ENCODE results near the gene ARHGAP22. TPM values are rescaled to one million over a fixed set of nuclear protein-coding genes. Genes with fewer than 3 reads are reported as not detected.

The ARHGAP22 gene
- total and polyA plus RNA-seq, 4 donors: 0.23 to 2.3 (median 0.54) TPM

DNA sequence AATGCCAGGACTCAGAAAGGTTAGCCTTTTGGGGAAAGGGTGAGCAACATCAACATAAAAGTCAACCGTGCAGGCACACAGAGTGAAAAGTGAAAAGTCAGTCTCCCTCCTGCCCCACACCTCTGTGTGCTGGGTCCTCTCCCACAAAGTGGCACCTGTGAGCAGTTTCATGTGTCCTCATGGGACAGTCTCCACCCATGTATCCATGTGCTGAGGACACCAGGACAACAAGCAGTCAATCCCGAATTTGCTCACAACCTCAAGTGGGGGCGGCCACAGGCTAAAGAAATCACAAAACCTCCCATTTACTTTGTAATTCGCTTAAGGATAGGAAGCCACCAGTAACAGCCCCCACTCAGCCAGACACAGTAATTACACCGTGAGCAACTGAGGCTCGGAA lies 97.4 kb downstream of the ARHGAP22 start (continued):
- TF ChIP-seq, protein P1, sequence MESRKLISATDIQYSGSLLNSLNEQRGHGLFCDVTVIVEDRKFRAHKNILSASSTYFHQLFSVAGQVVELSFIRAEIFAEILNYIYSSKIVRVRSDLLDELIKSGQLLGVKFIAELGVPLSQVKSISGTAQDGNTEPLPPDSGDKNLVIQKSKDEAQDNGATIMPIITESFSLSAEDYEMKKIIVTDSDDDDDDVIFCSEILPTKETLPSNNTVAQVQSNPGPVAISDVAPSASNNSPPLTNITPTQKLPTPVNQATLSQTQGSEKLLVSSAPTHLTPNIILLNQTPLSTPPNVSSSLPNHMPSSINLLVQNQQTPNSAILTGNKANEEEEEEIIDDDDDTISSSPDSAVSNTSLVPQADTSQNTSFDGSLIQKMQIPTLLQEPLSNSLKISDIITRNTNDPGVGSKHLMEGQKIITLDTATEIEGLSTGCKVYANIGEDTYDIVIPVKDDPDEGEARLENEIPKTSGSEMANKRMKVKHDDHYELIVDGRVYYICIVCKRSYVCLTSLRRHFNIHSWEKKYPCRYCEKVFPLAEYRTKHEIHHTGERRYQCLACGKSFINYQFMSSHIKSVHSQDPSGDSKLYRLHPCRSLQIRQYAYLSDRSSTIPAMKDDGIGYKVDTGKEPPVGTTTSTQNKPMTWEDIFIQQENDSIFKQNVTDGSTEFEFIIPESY (IDR thresholded peaks at IDR 0.05): no peak

DNA sequence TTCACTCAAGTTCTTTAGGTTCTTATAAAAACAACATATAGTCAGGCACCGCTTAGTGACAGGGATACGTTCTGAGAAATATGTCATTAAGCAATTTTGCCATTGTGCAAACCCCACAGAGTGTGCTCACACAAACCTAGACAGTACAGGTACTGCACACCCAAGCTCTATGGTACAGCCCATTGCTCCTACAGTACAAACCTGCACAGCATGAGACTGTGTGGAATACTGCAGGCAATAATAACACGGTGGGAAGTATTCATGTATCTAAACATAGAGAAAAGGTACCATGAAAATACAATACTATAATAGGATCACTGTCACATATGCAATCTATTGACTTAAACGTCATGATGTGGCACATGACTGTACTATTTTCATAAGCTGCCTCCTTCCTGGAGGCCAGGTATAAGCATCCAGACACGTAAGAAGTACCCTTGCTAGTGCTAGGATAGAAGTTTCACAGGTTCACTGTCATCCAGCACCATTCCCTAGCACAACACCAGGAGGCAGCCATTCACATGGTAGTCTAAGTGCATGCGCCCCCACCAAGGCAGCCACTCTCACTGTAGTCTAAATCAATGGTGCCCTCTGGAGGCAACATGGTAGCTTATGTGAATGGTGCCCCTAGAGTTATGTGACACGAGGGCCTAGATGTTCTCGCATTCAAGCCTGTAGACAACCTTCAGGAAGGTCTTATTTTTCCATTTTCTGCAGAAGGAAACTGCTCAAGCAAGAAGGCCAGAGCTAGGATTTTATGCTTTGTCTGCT lies 98.5 kb downstream of the ARHGAP22 start:
- 81% methylated on average over 8 of the region's 8 CpGs for WGBS
- Histone ChIP-seq H3K4me1 (ENCODE audit: control insufficient read depth in 4 of 4, insufficient read depth in 4 of 4, low read length in 3 of 4) (peaks cover 0 to 2% (median 0%) of the 10 kb centered on the region in 4 donors), H3K9ac (ENCODE audit: low read depth in 1 of 2, low read length in 2 of 2) (no peak overlapping the region), H3K9me3 (ENCODE audit: control insufficient read depth in 4 of 4, low read length in 3 of 4) (no peaks in the 10 kb centered on the region), H3K27me3 (ENCODE audit: control insufficient read depth in 4 of 4, insufficient read depth in 4 of 4, low read length in 3 of 4) (peaks cover 0 to 3% (median 0%) of the 10 kb centered on the region in 4 donors), H3K4me3 (ENCODE audit: low read depth in 1 of 3, low read length in 3 of 3) (no peak overlapping the region), H3K36me3 (ENCODE audit: control insufficient read depth in 4 of 4, insufficient read depth in 3 of 4, low read depth in 1 of 4, low read length in 3 of 4) (no peaks in the 10 kb centered on the region), H3K27ac (ENCODE audit: low read depth in 1 of 2, low read length in 2 of 2) (no peak overlapping the region)
- peak; percentile 58 for DNase-seq (ENCODE audit: low spot score)
- TF ChIP-seq RXRA (IDR thresholded peaks at IDR 0.05): no peak
- TF ChIP-seq, protein P2, sequence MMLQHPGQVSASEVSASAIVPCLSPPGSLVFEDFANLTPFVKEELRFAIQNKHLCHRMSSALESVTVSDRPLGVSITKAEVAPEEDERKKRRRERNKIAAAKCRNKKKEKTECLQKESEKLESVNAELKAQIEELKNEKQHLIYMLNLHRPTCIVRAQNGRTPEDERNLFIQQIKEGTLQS (IDR thresholded peaks at IDR 0.05): no peak
- TF ChIP-seq, protein P3, sequence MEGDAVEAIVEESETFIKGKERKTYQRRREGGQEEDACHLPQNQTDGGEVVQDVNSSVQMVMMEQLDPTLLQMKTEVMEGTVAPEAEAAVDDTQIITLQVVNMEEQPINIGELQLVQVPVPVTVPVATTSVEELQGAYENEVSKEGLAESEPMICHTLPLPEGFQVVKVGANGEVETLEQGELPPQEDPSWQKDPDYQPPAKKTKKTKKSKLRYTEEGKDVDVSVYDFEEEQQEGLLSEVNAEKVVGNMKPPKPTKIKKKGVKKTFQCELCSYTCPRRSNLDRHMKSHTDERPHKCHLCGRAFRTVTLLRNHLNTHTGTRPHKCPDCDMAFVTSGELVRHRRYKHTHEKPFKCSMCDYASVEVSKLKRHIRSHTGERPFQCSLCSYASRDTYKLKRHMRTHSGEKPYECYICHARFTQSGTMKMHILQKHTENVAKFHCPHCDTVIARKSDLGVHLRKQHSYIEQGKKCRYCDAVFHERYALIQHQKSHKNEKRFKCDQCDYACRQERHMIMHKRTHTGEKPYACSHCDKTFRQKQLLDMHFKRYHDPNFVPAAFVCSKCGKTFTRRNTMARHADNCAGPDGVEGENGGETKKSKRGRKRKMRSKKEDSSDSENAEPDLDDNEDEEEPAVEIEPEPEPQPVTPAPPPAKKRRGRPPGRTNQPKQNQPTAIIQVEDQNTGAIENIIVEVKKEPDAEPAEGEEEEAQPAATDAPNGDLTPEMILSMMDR (IDR thresholded peaks at IDR 0.05; ENCODE audit: low read depth, low read length, missing input control): peak; percentile 45
- TF ChIP-seq, protein P4, sequence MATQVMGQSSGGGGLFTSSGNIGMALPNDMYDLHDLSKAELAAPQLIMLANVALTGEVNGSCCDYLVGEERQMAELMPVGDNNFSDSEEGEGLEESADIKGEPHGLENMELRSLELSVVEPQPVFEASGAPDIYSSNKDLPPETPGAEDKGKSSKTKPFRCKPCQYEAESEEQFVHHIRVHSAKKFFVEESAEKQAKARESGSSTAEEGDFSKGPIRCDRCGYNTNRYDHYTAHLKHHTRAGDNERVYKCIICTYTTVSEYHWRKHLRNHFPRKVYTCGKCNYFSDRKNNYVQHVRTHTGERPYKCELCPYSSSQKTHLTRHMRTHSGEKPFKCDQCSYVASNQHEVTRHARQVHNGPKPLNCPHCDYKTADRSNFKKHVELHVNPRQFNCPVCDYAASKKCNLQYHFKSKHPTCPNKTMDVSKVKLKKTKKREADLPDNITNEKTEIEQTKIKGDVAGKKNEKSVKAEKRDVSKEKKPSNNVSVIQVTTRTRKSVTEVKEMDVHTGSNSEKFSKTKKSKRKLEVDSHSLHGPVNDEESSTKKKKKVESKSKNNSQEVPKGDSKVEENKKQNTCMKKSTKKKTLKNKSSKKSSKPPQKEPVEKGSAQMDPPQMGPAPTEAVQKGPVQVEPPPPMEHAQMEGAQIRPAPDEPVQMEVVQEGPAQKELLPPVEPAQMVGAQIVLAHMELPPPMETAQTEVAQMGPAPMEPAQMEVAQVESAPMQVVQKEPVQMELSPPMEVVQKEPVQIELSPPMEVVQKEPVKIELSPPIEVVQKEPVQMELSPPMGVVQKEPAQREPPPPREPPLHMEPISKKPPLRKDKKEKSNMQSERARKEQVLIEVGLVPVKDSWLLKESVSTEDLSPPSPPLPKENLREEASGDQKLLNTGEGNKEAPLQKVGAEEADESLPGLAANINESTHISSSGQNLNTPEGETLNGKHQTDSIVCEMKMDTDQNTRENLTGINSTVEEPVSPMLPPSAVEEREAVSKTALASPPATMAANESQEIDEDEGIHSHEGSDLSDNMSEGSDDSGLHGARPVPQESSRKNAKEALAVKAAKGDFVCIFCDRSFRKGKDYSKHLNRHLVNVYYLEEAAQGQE (IDR thresholded peaks at IDR 0.05): no peak
- peak; percentile 78 to 86 for TF ChIP-seq RAD21 (IDR thresholded peaks at IDR 0.05)
- TF ChIP-seq HNF4G (IDR thresholded peaks at IDR 0.05): no peak
- TF ChIP-seq YY1 (IDR thresholded peaks at IDR 0.05): no peak
- TF ChIP-seq, protein P5, sequence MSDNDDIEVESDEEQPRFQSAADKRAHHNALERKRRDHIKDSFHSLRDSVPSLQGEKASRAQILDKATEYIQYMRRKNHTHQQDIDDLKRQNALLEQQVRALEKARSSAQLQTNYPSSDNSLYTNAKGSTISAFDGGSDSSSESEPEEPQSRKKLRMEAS (IDR thresholded peaks at IDR 0.05): no peak
- no peak for TF ChIP-seq EGR1 (IDR thresholded peaks at IDR 0.05; ENCODE audit: low read depth in 2 of 2)
- TF ChIP-seq TAF1 (conservative IDR thresholded peaks at IDR 0.05): no peak
- no peak for TF ChIP-seq SP1 (IDR thresholded peaks at IDR 0.05)
- TF ChIP-seq FOXA1 (IDR thresholded peaks at IDR 0.05): no peak
- no peak for TF ChIP-seq GABPA (IDR thresholded peaks at IDR 0.05 in 1 of 2, conservative IDR thresholded peaks at IDR 0.05 in 1 of 2)
